Lung (tissue), 12 donors: ENCODE results near the gene SLC9A9. TPM values are rescaled to one million over a fixed set of nuclear protein-coding genes. Genes with fewer than 3 reads are reported as not detected.

Source experiments
- ATAC-seq: fragments of 200-7000 bp; cut with Tn5 transposase; one replicate; pipeline ENCODE4 v1.9.1; 2020; ENCODE audit warnings: moderate number of reproducible peaks; ENCODE audit not compliant: insufficient read depth, low FRiP score
- DNase-seq, 3 donors: peaks; one replicate each; pipeline ENCODE4 v3.0.0-alpha.2; 2013 to 2017
- H3K27ac ChIP-seq, 2 donors: one replicate each; pipeline ENCODE4 v1.5.1; 2013; ENCODE audit warnings: mild to moderate bottlenecking in 2 of 2, moderate library complexity in 2 of 2, control low read depth in 1 of 2, inconsistent platforms in 1 of 2, low read depth in 1 of 2, low read length in 1 of 2
- H3K27me3 ChIP-seq, 3 donors: one replicate each; pipeline ENCODE4 v1.5.1; 2013; ENCODE audit warnings: low read length in 2 of 3; ENCODE audit not compliant: control insufficient read depth in 3 of 3, insufficient read depth in 3 of 3
- H3K36me3 ChIP-seq, 4 donors: one replicate each; pipeline ENCODE4 v1.5.1; 2013; ENCODE audit warnings: low read length in 4 of 4, mild to moderate bottlenecking in 1 of 4, moderate library complexity in 1 of 4; ENCODE audit not compliant: control insufficient read depth in 4 of 4, insufficient read depth in 4 of 4
- H3K4me1 ChIP-seq, 5 donors: one replicate each; pipeline ENCODE4 v1.5.1; 2013; ENCODE audit warnings: low read length in 5 of 5, mild to moderate bottlenecking in 2 of 5, moderate library complexity in 1 of 5; ENCODE audit not compliant: control insufficient read depth in 5 of 5, insufficient read depth in 5 of 5
- H3K4me3 ChIP-seq: one replicate; pipeline ENCODE4 v1.5.1; 2013; ENCODE audit warnings: mild to moderate bottlenecking, control low read depth, moderate library complexity
- H3K9ac ChIP-seq, 2 donors: one replicate each; pipeline ENCODE4 v1.5.1; 2013; ENCODE audit warnings: low read length in 2 of 2, control low read depth in 1 of 2; ENCODE audit not compliant: insufficient read depth in 1 of 2
- H3K9me3 ChIP-seq, 4 donors: one replicate each; pipeline ENCODE4 v1.5.1; 2013; ENCODE audit warnings: low read length in 3 of 4, mild to moderate bottlenecking in 1 of 4, moderate library complexity in 1 of 4; ENCODE audit not compliant: control insufficient read depth in 4 of 4, insufficient read depth in 3 of 4
- CTCF ChIP-seq: IDR thresholded peaks from 2 replicates; pipeline ENCODE4 v1.5.1; 2012; ENCODE audit warnings: mild to moderate bottlenecking; ENCODE audit errors: control extremely low read depth, extremely low read depth
- WGBS, 2 donors: extraction: QIAGEN DNeasy Blood & Tissue Kit; methylation state at CpG; one replicate each; pipeline ENCODE4 v1.1.7; 2013; 5-methylcytosine and 5-hydroxymethylcytosine counted together
- polyA plus RNA-seq, 2 donors: library from polyadenylated mRNA; stranded (reverse); fragments of 200-250 nt; gene quantifications; one replicate each; pipeline ENCODE4 v1.2.1, GENCODE V29; 2013
- total RNA-seq, 2 donors: library from RNA; depleted of rRNA in 1 of 2; stranded (reverse); fragments of >200 nt in 1 of 2; gene quantifications; one replicate each; pipeline ENCODE4 v1.2.1, GENCODE V29; 2014 to 2021
- donor health status: control.
- donor health status: control.
- donor health status: Bipolar disorder and iron deficiency.
- donor health status: healthy.
- donor health status: DM: yes; HTN: yes; CAD: no.

The SLC9A9 gene
- total and polyA plus RNA-seq, 4 donors: 2.2 to 66.3 (median 8.2) TPM

- peaks cover 0 to 2% (median 0%) of the 10 kb centered on the region in 4 donors for H3K9me3 ChIP-seq
- peaks cover 0 to 6% (median under 1%) of the 10 kb centered on the region in 4 donors for H3K36me3 ChIP-seq
- peaks cover 0 to 12% (median 4%) of the 10 kb centered on the region in 5 donors for H3K4me1 ChIP-seq
- no peak for DNase-seq
- no peaks in the 10 kb centered on the region for H3K27me3 ChIP-seq
- 65 to 70% methylated on average over 4 of the region's 4 CpGs for WGBS, 2 donors
- ATAC-seq: no peak
- no peak overlapping the region for H3K9ac ChIP-seq
- no peak for TF ChIP-seq CTCF
- no peak overlapping the region for H3K4me3 ChIP-seq
- H3K27ac ChIP-seq: no peak overlapping the region
These were observed 26.4 kb downstream of the SLC9A9 start for GRCh38 chr3:143821862-143822261.

GRCh38 chr3:143820466-143821221 lies 27.6 kb downstream of the SLC9A9 start:
- no peak for ATAC-seq
- H3K4me1 ChIP-seq: peaks cover 0 to 12% (median 2%) of the 10 kb centered on the region in 5 donors
- H3K27me3 ChIP-seq: no peaks in the 10 kb centered on the region
- peaks cover 0 to 2% (median 0%) of the 10 kb centered on the region in 4 donors for H3K9me3 ChIP-seq
- 73 to 92% methylated on average over 3 of the region's 3 CpGs for WGBS, 2 donors
- no peak overlapping the region for H3K9ac ChIP-seq
- H3K36me3 ChIP-seq: peaks cover 0 to 6% (median under 1%) of the 10 kb centered on the region in 4 donors
- TF ChIP-seq CTCF: no peak
- no peak overlapping the region for H3K27ac ChIP-seq
- H3K4me3 ChIP-seq: no peak overlapping the region
- no peak for DNase-seq

- Histone ChIP-seq H3K27me3 (no peaks in the 10 kb centered on the region), H3K9me3 (peaks cover 0 to 2% (median 0%) of the 10 kb centered on the region in 4 donors)
- WGBS, 2 donors: 56 to 90% methylated on average over 1 of the region's 1 CpG
These were observed 28.4 kb downstream of the SLC9A9 start for GRCh38 chr3:143819890-143820289.

More at GRCh38 chr3:143819890-143820289, 28.4 kb downstream of the SLC9A9 start:
- Histone ChIP-seq H3K9ac (no peak overlapping the region), H3K36me3 (peaks cover 0 to 6% (median under 1%) of the 10 kb centered on the region in 4 donors), H3K4me3 (no peak overlapping the region), H3K27ac (no peak overlapping the region), H3K4me1 (peaks cover 0 to 11% (median 2%) of the 10 kb centered on the region in 5 donors)
- ATAC-seq (no peak), DNase-seq (no peak)
- TF ChIP-seq CTCF: no peak
